Measurements from ENCODE around the gene TBC1D28. TPM values are rescaled to one million over a fixed set of nuclear protein-coding genes. Genes with fewer than 3 reads are reported as not detected.
"Not testable (repeated sequence)": the region's sequence is repeated elsewhere in the genome, so short reads cannot be mapped to it uniquely, and the experiment has no call there.

The TBC1D28 gene
- total and polyA plus RNA-seq, 2 of the 13 experiments (the other 11 are each of a cell fraction or from before 2014, with no cell fraction given): 0.03 TPM; not detected in 1

GRCh38 chr17:18681767-18682571 lies 37.8 kb upstream of the TBC1D28 start, which contains the start of gene FOXO3B:
Gene FOXO3B, minus strand, starts transcription at chr17:18682314. Its CDS starts 663 bp downstream, at chr17:18681651.
- H3K9ac ChIP-seq (ENCODE audit: insufficient read depth, low read depth, low read length): peak within 1 kb of the TSS; percentile 63
- H2AFZ ChIP-seq (ENCODE audit: low read length); H3K9me3 ChIP-seq (ENCODE audit: low read length); intact Hi-C loops (cut with micrococcal nuclease; ENCODE audit: unreplicated experiment); CTCF ChIA-PET (ENCODE audit: low intra/inter-chr PET ratio, low total read pairs); in situ Hi-C loops (cut with HindIII; ENCODE audit: extremely low pct_ligation_motif_present, low pct_unique_long_range_greater_than_20kb); POLR2A ChIA-PET; H3K27me3 ChIP-seq (ENCODE audit: control insufficient read depth in 1 of 2, insufficient read depth in 2 of 2, low read length in 2 of 2); H3K4me1 ChIP-seq (ENCODE audit: insufficient read depth, low read length); H3K79me2 ChIP-seq (ENCODE audit: insufficient read depth, low read length); H3K36me3 ChIP-seq (replicated peaks in 1 of 2; ENCODE audit: control insufficient read depth in 1 of 2, insufficient read depth in 2 of 2, low read length in 2 of 2); H3K27ac ChIP-seq (ENCODE audit: extremely low read length, insufficient read depth, low read length); H4K20me1 ChIP-seq (ENCODE audit: insufficient read depth, low read length); TF ChIP-seq CREB1 (IDR thresholded peaks at IDR 0.05): not testable (repeated sequence)
- TSS peak; percentile 79 for BruUV-seq (replicated peaks)
- FAIRE-seq (peak; percentile 97), ATAC-seq (peak; percentile 93), DNase-seq (ENCODE audit: low spot score) (peak; percentile 89)
- WGBS (ENCODE audit: low lambda C conversion rate): no CpG with 5 or more reads among the region's 58 CpGs
- peak within 1 kb of the TSS; percentile 55 for H3K4me2 ChIP-seq (ENCODE audit: low read depth, low read length)
- peak within 1 kb of the TSS; percentile 42 to 73 (median 65); a peak in 5 of 6 replicates for H3K4me3 ChIP-seq (replicated peaks in 1 of 3; ENCODE audit: insufficient read depth in 1 of 3, low read depth in 2 of 3, low read length in 3 of 3)
- TF ChIP-seq POLR2A (IDR thresholded peaks at IDR 0.05; ENCODE audit: insufficient read depth in 1 of 2, low read depth in 2 of 2, low read length in 2 of 2) (0 out of 4 replicates have a peak, but pooled peaks of 1 of the 2 experiments have one; percentile 52), GABPB1 (CRISPR knock-in tag; IDR thresholded peaks at IDR 0.05) (peak; percentile 69), ELF3 (CRISPR knock-in tag; IDR thresholded peaks at IDR 0.05) (0 out of 2 replicates have a peak, but pooled peaks have one; percentile 21), SAP130 (CRISPR knock-in tag; IDR thresholded peaks at IDR 0.05; ENCODE audit: low read depth) (peak; percentile 33), HCFC1 (IDR thresholded peaks at IDR 0.05; ENCODE audit: low read depth, low read length) (peak; percentile 71), SALL1 (CRISPR knock-in tag; IDR thresholded peaks at IDR 0.05) (0 out of 2 replicates have a peak, but pooled peaks have one; percentile 29), THAP11 (CRISPR knock-in tag; IDR thresholded peaks at IDR 0.05) (peak; percentile 97), ZFX (CRISPR knock-in tag; IDR thresholded peaks at IDR 0.05; ENCODE audit: low read depth) (peak; percentile 64), SUZ12 (IDR thresholded peaks at IDR 0.05; ENCODE audit: low read depth, low read length) (0 out of 2 replicates have a peak, but pooled peaks have one; percentile 18), ZNF574 (CRISPR knock-in tag; IDR thresholded peaks at IDR 0.05) (0 out of 2 replicates have a peak, but pooled peaks have one; percentile 21), ZNF777 (CRISPR knock-in tag; IDR thresholded peaks at IDR 0.05) (peak; percentile 49; the same call in 1 of the 2 replicates), ZNF143 (CRISPR knock-in tag; IDR thresholded peaks at IDR 0.05) (peak; percentile 88), GATAD1 (CRISPR knock-in tag; IDR thresholded peaks at IDR 0.05) (peak; percentile 41; the same call in 1 of the 2 replicates), CREB1 (CRISPR knock-in tag; IDR thresholded peaks at IDR 0.05) (peak; percentile 26; the same call in 1 of the 2 replicates), CHD2 (IDR thresholded peaks at IDR 0.05; ENCODE audit: low read depth, low read length) (peak; percentile 90), ZNF263 (CRISPR knock-in tag; IDR thresholded peaks at IDR 0.05) (peak; percentile 89), ZNF441 (CRISPR knock-in tag; IDR thresholded peaks at IDR 0.05; ENCODE audit: borderline replicate concordance) (peak; percentile 21; the same call in 1 of the 2 replicates), MAX (IDR thresholded peaks at IDR 0.05) (peak; percentile 19; the same call in 1 of the 2 replicates)

Measured in HepG2 (cell line).